Stomach (tissue), 4 donors: ENCODE results near the gene SSUH2.

ENCODE experiments used
- EP300 ChIP-seq: sonication (generic); formaldehyde crosslinking; IDR thresholded peaks from one replicate; pipeline ENCODE4 v1.6.1; 2017; ENCODE audit warnings: antibody characterized with exemption
- POLR2A ChIP-seq, 4 donors: fragments of 450-650 bp; IDR thresholded peaks; one replicate each; pipeline ENCODE4 v1.6.1; 2016; ENCODE audit warnings: antibody characterized with exemption in 4 of 4, control low read depth in 2 of 4, mild to moderate bottlenecking in 1 of 4, moderate library complexity in 1 of 4

DNA sequence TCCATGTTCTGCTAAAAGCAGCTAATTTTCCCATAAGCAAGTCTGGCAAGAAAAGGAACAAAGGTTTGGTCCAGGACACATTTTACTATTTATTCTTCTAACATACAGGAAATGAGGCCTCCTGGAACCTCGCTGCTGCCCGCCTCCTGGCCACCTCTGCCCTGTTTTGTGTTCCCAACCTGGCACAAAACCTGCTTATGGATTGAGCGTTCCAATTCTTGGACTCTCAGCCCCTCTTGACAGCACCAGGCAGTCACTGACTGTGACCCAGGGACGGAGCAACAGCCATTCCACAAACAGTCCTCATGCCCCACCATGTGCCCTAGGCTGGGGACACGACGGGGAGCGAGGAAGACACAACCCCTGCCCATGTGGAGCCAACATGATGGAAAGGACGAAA lies 11.6 kb upstream of the SSUH2 start:
- no peak for TF ChIP-seq EP300
- TF ChIP-seq POLR2A (IDR thresholded peaks at IDR 0.05), result no peak
